HCT116 (cell line): ENCODE data around the gene ORAI2. TPM values are rescaled to one million over a fixed set of nuclear protein-coding genes. Genes with fewer than 3 reads are reported as not detected.

ENCODE experiments used
- ATAC-seq: fragments of 200-7000 bp; cut with Tn5 transposase; 2 replicates; pipeline ENCODE4 v1.9.1; 2020; ENCODE audit warnings: mild to moderate bottlenecking, moderate library complexity
- BruUV-seq: library from RNA; stranded (reverse); fragments of 400-500 nt; replicated peaks from 2 replicates; lab custom pipeline; 2021; lab: Mats Ljungman, UMichigan
- CTCF ChIA-PET: fragments of 300-600 bp; sonication (Branson Sonifier 250); formaldehyde crosslinking; loops from one replicate; lab custom pipeline; 2021; ENCODE audit warnings: antibody characterized with exemption; lab: Charles Lee
- POLR2A ChIA-PET: fragments of 300-600, 350-600 bp; sonication (Branson Sonifier 250); formaldehyde crosslinking; loops from one replicate; lab custom pipeline; 2021; ENCODE audit warnings: antibody characterized with exemption; lab: Charles Lee
- RAD21 ChIA-PET, 2 experiments: fragments of 300-600 bp; sonication (Branson Sonifier 250); formaldehyde crosslinking; loops; one replicate each; lab custom pipeline; 2023; ENCODE audit warnings: low total read pairs in 2 of 2; ENCODE audit not compliant: uncharacterized antibody in 2 of 2, unreplicated experiment in 2 of 2, low non-redundant PET in 1 of 2; lab: Charles Lee
- DNase-seq: peaks from one replicate; pipeline ENCODE4 v3.0.0-alpha.2; 2010; ENCODE audit warnings: low read depth, low spot score
- H2AFZ ChIP-seq: fragments of 200-600 bp; shearing (Covaris generic), sonication (generic); 2 replicates; pipeline ENCODE4 v1.6.1; 2017; ENCODE audit warnings: low read depth, mixed run types, mixed read lengths, antibody characterized with exemption, low read length; ENCODE audit not compliant: poor library complexity, severe bottlenecking
- H3K27ac ChIP-seq: 2 replicates; pipeline ENCODE4 v1.5.1; 2012; ENCODE audit warnings: low read depth, low read length
- H3K27me3 ChIP-seq: fragments of 200-600 bp; sonication (generic); 2 replicates; pipeline ENCODE4 v1.6.1; 2016; ENCODE audit warnings: mixed run types, low read length, mixed read lengths; ENCODE audit not compliant: insufficient read depth
- H3K36me3 ChIP-seq, 2 experiments: fragments of 200-500 bp in 1 of 2; fragments of 200-600 bp in 1 of 2; sonication (Bioruptor generic) in 1 of 2; sonication (generic) in 1 of 2; 2 replicates each; pipeline versions ENCODE4 v1.5.1 to v1.6.1; 2014 to 2016; ENCODE audit warnings: low read length in 2 of 2, inconsistent platforms in 1 of 2, mixed read lengths in 1 of 2, mixed run types in 1 of 2; ENCODE audit not compliant: insufficient read depth in 2 of 2, control insufficient read depth in 1 of 2
- H3K4me1 ChIP-seq, 2 experiments: fragments of 200-600 bp in 1 of 2; sonication (generic) in 1 of 2; 2 replicates each; pipeline versions ENCODE4 v1.5.1 to v1.6.1; 2012 to 2017; ENCODE audit warnings: low read length in 2 of 2, inconsistent platforms in 1 of 2, mild to moderate bottlenecking in 1 of 2, mixed read lengths in 1 of 2, mixed run types in 1 of 2, moderate library complexity in 1 of 2; ENCODE audit not compliant: insufficient read depth in 2 of 2, control insufficient read depth in 1 of 2
- H3K4me2 ChIP-seq: fragments of 200-600 bp; sonication (generic); 2 replicates; pipeline ENCODE4 v1.6.1; 2017; ENCODE audit warnings: mixed run types, low read length, mixed read lengths
- H3K4me3 ChIP-seq, 2 experiments: fragments of 200-600 bp in 1 of 2; sonication (generic) in 1 of 2; replicated peaks in 1 of 2; 2 replicates each; pipeline ENCODE4 v1.5.1; 2011 to 2016; ENCODE audit warnings: low read length in 2 of 2, control low read depth in 1 of 2, low read depth in 1 of 2, mild to moderate bottlenecking in 1 of 2, mixed read lengths in 1 of 2, mixed run types in 1 of 2
- H3K79me2 ChIP-seq: fragments of 200-600 bp; sonication (generic); 2 replicates; pipeline ENCODE4 v1.6.1; 2017; ENCODE audit warnings: mild to moderate bottlenecking, mixed run types, low read length, moderate library complexity, mixed read lengths; ENCODE audit not compliant: insufficient read depth
- H3K9ac ChIP-seq: fragments of 200-600 bp; sonication (generic); 2 replicates; pipeline ENCODE4 v1.6.1; 2016; ENCODE audit warnings: low read length, mixed read lengths
- H3K9me2 ChIP-seq: fragments of 200-600 bp; sonication (generic), shearing (Covaris generic); 2 replicates; pipeline ENCODE4 v1.6.1; 2017; ENCODE audit warnings: mixed run types, mild to moderate bottlenecking, moderate library complexity; ENCODE audit not compliant: insufficient read depth
- H3K9me3 ChIP-seq, 2 experiments: fragments of 200-500 bp in 1 of 2; fragments of 200-600 bp in 1 of 2; sonication (Bioruptor generic) in 1 of 2; sonication (generic) in 1 of 2; 2 replicates each; pipeline ENCODE4 v1.6.1; 2014 to 2017; ENCODE audit warnings: low read length in 2 of 2, mixed read lengths in 2 of 2, inconsistent platforms in 1 of 2, low read depth in 1 of 2, mild to moderate bottlenecking in 1 of 2, mixed run types in 1 of 2, moderate library complexity in 1 of 2; ENCODE audit not compliant: control insufficient read depth in 1 of 2, insufficient read depth in 1 of 2
- H4K20me1 ChIP-seq: fragments of 200-600 bp; sonication (generic), shearing (Covaris generic); 2 replicates; pipeline ENCODE4 v1.6.1; 2017; ENCODE audit warnings: mixed run types, mild to moderate bottlenecking, moderate library complexity; ENCODE audit not compliant: insufficient read depth
- EGR1 ChIP-seq: IDR thresholded peaks from 2 replicates; pipeline ENCODE4 v1.6.1; 2012; ENCODE audit warnings: low read depth
- ELF1 ChIP-seq: IDR thresholded peaks from 2 replicates; pipeline ENCODE4 v1.6.1; 2012; ENCODE audit warnings: low read depth, borderline replicate concordance
- EZH2phosphoT487 ChIP-seq: fragments of 200-600 bp; IDR thresholded peaks from 2 replicates; pipeline ENCODE4 v1.6.1; 2018; ENCODE audit warnings: antibody characterized with exemption, borderline replicate concordance
- RAD21 ChIP-seq: IDR thresholded peaks from 2 replicates; pipeline ENCODE4 v1.6.1; 2012; ENCODE audit warnings: low read depth, mild to moderate bottlenecking
- TCF7L2 ChIP-seq: IDR thresholded peaks from 2 replicates; pipeline ENCODE4 v1.7.0; 2011; ENCODE audit warnings: borderline replicate concordance, inconsistent platforms; ENCODE audit not compliant: insufficient read depth, insufficient read length; ENCODE audit errors: extremely low read depth
- ZFX ChIP-seq: fragments of 450-650 bp; IDR thresholded peaks from 2 replicates; pipeline ENCODE4 v1.6.1; 2017
- intact Hi-C: fragments of 100-400 bp; cut with micrococcal nuclease; formaldehyde crosslinking; loops from 2 replicates; pipeline ENCODE4 v1.10.0; 2022
- total RNA-seq: library from RNA; stranded (reverse); gene quantifications from one replicate; pipeline ENCODE4 v1.2.1, GENCODE V29; 2021; ENCODE audit not compliant: unreplicated experiment
- TF ChIP-seq, protein P1 (sequence below): IDR thresholded peaks from 2 replicates; pipeline ENCODE4 v1.6.1; 2012; ENCODE audit warnings: low read depth
- TF ChIP-seq, protein P2 (sequence below): IDR thresholded peaks from 2 replicates; pipeline ENCODE4 v1.6.1; 2011; ENCODE audit warnings: mild to moderate bottlenecking, low read length, moderate library complexity; ENCODE audit not compliant: insufficient replicate concordance; ENCODE audit errors: extremely low read depth

Gene ORAI2
- total RNA-seq, 1 experiment from 2014 or later, result 13.2 TPM

DNA sequence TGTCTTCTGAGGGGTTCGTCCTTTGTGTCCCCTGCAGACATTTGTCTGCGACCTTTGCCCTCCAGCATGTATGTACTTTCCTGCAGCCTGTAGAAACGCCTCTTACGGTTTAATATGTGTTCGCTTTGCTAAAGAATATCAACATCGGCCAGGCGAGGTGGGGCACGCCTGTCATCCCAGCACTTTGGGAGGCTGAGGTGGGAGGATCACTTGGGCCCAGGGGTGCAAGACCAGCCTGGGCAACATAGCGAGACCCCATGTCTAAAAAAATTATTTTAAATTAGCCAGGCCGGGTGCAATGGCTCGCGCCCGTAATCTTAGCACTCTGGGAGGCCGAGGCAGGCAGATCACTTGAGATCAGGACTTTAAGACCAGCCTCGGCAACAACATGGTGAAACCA lies 15.8 kb downstream of the ORAI2 start:
- intact Hi-C loops, result no loop called here
- Histone ChIP-seq H3K79me2 (no peaks in the 10 kb centered on the region), H4K20me1 (no peaks in the 10 kb centered on the region), H3K9me2 (no peaks in the 10 kb centered on the region), H3K9me3 (no peaks in the 10 kb centered on the region), H3K4me2 (no peak overlapping the region), H3K9ac (no peak overlapping the region), H3K36me3 (no peaks in the 10 kb centered on the region; a peak in 1 of 4 replicates), H3K27ac (no peak overlapping the region), H3K4me1 (peaks cover 6 to 25% of the 10 kb centered on the region in 2 experiments), H3K27me3 (no peaks in the 10 kb centered on the region)
- ATAC-seq (no peak), DNase-seq (no peak)
- ChIA-PET CTCF (interaction anchor here (0.7 to 2.2 kb wide), 2 partner anchors 37 to 47 kb away, joined by 3 to 14 read pairs; no protein-coding TSS in a partner anchor), RAD21 (interaction anchor here in 1 of 2 experiments (1.7 kb wide), 1 partner anchor 45 kb away, joined by 5 read pairs; no protein-coding TSS in a partner anchor)
- no TSS peak for BruUV-seq
- TF ChIP-seq EGR1, result no peak
- no peak for TF ChIP-seq ELF1
- TF ChIP-seq ZFX, result no peak
- no peak for TF ChIP-seq RAD21
- no peak for TF ChIP-seq TCF7L2
- TF ChIP-seq, protein P1, sequence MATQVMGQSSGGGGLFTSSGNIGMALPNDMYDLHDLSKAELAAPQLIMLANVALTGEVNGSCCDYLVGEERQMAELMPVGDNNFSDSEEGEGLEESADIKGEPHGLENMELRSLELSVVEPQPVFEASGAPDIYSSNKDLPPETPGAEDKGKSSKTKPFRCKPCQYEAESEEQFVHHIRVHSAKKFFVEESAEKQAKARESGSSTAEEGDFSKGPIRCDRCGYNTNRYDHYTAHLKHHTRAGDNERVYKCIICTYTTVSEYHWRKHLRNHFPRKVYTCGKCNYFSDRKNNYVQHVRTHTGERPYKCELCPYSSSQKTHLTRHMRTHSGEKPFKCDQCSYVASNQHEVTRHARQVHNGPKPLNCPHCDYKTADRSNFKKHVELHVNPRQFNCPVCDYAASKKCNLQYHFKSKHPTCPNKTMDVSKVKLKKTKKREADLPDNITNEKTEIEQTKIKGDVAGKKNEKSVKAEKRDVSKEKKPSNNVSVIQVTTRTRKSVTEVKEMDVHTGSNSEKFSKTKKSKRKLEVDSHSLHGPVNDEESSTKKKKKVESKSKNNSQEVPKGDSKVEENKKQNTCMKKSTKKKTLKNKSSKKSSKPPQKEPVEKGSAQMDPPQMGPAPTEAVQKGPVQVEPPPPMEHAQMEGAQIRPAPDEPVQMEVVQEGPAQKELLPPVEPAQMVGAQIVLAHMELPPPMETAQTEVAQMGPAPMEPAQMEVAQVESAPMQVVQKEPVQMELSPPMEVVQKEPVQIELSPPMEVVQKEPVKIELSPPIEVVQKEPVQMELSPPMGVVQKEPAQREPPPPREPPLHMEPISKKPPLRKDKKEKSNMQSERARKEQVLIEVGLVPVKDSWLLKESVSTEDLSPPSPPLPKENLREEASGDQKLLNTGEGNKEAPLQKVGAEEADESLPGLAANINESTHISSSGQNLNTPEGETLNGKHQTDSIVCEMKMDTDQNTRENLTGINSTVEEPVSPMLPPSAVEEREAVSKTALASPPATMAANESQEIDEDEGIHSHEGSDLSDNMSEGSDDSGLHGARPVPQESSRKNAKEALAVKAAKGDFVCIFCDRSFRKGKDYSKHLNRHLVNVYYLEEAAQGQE, result no peak
- TF ChIP-seq EZH2phosphoT487, result no peak
- TF ChIP-seq, protein P2, sequence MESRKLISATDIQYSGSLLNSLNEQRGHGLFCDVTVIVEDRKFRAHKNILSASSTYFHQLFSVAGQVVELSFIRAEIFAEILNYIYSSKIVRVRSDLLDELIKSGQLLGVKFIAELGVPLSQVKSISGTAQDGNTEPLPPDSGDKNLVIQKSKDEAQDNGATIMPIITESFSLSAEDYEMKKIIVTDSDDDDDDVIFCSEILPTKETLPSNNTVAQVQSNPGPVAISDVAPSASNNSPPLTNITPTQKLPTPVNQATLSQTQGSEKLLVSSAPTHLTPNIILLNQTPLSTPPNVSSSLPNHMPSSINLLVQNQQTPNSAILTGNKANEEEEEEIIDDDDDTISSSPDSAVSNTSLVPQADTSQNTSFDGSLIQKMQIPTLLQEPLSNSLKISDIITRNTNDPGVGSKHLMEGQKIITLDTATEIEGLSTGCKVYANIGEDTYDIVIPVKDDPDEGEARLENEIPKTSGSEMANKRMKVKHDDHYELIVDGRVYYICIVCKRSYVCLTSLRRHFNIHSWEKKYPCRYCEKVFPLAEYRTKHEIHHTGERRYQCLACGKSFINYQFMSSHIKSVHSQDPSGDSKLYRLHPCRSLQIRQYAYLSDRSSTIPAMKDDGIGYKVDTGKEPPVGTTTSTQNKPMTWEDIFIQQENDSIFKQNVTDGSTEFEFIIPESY, result no peak
- TF ChIP-seq, all 23 proteins: peak for 0
- POLR2A ChIA-PET, result no interaction called here
- Histone ChIP-seq H2AFZ (no peak overlapping the region), H3K4me3 (no peak overlapping the region)
